GM12891 (cell line): Measurements from ENCODE around the gene EXOC4.
A peak's percentile ranks its signal among the peaks of the same experiment; 100 is the strongest.
"Not testable (repeated sequence)": the region's sequence is repeated elsewhere in the genome, so short reads cannot be mapped to it uniquely, and the experiment has no call there.

Experiments
- DNase-seq: peaks from one replicate; pipeline ENCODE4 v3.0.0; 2011; ENCODE audit warnings: low spot score; ENCODE audit not compliant: insufficient read length
- FAIRE-seq: peaks from 2 replicates; lab custom pipeline; 2011; peaks lifted over from hg19 to GRCh38; lab: Jason Lieb, UNC
- PAX5 ChIP-seq: IDR thresholded peaks from 2 replicates; pipeline ENCODE4 v1.6.1; 2011; ENCODE audit warnings: low read length, moderate library complexity, mild to moderate bottlenecking; ENCODE audit not compliant: insufficient read depth, severe bottlenecking
- POLR2A ChIP-seq: IDR thresholded peaks from 2 replicates; pipeline ENCODE4 v1.6.1; 2011; ENCODE audit warnings: low read depth, low read length, control low read depth
- POLR2AphosphoS5 ChIP-seq: IDR thresholded peaks from 2 replicates; pipeline ENCODE4 v1.6.1; 2011; ENCODE audit warnings: low read depth, low read length, control low read depth
- POU2F2 ChIP-seq: IDR thresholded peaks from 2 replicates; pipeline ENCODE4 v1.6.1; 2011; ENCODE audit warnings: low read depth, mild to moderate bottlenecking, control low read depth, low read length, moderate library complexity
- SPI1 ChIP-seq: IDR thresholded peaks from 2 replicates; pipeline ENCODE4 v1.6.1; 2011; ENCODE audit warnings: low read depth, low read length, control low read depth
- TAF1 ChIP-seq: IDR thresholded peaks from 2 replicates; pipeline ENCODE4 v1.6.1; 2011; ENCODE audit warnings: low read depth, low read length, control low read depth

The EXOC4 gene

DNA sequence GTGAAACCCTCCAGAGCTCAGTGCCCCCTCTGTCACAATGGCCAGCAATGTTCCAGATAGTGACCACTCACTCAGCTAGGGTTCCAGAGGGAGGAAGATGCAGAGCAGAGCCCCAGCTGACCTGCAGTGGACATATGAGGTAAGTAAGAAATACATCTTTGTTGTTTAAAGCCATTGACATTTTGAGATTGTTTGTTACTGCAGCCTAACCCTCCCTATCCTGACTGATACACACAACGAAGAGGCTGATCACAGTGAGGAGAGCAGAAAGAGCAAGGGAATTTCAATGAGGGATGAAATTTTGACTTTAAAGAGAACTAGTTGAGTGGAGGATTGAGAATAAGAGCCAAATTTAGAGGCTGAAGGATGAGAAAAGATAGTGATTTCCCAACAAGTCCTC lies 822.9 kb downstream of the EXOC4 start:
- DNase-seq (no peak), FAIRE-seq (no peak)
- no peak for TF ChIP-seq PAX5
- TF ChIP-seq SPI1: no peak
- no peak for TF ChIP-seq POU2F2
- TF ChIP-seq TAF1: no peak
- no peak for TF ChIP-seq POLR2AphosphoS5
- TF ChIP-seq POLR2A: no peak

DNA sequence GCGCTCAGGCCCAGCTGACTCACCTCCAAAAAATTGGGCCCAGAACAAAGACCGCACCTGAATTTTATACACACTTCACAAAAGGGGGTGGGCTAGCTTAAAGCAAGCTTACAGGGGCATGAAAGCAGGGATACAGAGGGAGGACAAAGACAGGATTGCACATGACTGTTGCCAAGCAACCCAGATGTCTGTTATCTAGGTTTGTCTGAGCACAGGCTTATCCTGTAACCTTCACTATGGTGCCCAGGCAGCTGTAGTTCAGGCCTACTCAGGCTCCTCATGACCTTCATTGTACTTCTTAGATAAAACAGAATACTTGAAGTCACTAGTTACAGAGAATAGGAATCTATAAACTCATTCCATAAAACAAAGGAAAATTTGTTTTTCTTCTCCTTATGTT lies 824.7 kb downstream of the EXOC4 start:
- FAIRE-seq, DNase-seq: not testable (repeated sequence)

DNA sequence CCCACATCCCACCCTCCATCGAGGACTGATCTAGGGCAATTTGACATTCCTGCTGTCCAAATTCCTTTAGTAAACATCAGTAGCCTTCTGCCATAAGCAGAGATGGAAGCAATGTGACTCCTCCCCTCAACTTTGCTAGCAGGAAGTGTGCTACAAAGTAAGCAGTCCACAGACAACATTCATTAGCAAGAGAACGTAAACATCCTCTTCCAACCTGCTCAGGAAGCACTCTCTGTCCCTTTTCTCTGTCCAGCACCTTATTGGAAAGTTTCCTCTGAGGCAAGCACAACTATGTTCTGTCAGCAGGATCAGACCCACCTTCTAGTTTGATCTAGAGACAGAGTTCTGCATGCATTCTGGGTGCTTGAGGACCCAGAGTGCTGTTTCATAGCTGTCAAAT lies 826.1 kb downstream of the EXOC4 start:
- TF ChIP-seq POLR2A: no peak
- no peak for TF ChIP-seq PAX5
- no peak for TF ChIP-seq POU2F2
- FAIRE-seq (no peak), DNase-seq (no peak)

DNA sequence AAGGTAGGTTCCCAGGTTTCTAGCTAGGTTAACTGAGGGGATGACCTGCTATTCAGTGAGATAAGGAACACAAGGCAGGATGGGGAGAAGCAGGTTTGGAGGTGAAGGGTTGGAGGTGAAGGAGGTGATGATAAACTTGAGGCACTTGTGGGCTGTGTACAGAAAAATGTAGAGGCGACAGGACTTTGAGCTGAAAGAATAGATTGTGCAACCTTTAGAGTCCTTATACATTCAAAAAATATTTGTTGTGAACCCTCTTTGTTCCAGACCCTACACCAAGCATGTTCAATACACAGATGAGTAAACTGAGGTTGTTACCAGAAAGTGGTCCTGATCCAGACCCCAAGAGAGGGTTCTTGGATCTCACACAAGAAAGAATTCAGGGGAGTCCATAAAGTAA lies 828.8 kb downstream of the EXOC4 start:
- no peak for TF ChIP-seq POLR2A
- no peak for TF ChIP-seq POLR2AphosphoS5
- TF ChIP-seq SPI1: no peak
- TF ChIP-seq TAF1: no peak
- no peak for TF ChIP-seq PAX5
- TF ChIP-seq POU2F2: no peak
- DNase-seq: no peak
- no peak for FAIRE-seq

DNA sequence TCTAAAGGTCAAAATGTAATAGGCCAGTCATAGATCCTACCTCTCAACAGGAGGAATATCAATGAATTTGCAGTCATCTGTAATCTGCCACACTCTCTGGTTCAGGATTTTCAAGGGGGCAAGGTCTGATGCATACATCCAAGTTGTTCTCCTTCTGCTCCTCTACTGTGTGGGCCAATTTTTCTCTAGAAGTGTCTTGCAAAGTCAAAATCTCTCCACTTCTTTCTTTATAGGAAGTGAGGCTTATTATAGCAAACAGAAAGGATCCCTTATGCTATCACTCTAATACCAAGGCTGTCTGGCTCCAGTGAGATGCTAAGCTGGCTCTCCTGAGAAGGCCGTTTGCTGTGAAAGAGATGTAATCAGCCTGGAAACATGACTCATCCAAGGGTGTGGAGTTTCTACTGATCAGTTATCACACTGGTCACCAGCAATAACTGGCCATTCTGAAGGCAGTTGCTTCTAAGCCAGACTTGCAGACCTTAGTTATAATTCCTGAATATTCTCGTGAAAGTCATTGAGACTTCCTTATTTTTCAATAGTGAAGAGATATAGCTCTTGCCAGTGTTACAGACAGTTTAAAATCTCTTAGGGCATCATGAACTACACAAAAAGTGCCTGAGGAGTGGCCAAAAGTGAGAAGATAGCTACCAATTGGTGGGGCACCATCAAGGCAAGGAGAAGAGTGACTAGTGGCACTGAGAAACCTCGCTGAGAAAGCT lies 831.0 kb downstream of the EXOC4 start:
- FAIRE-seq: no peak

DNA sequence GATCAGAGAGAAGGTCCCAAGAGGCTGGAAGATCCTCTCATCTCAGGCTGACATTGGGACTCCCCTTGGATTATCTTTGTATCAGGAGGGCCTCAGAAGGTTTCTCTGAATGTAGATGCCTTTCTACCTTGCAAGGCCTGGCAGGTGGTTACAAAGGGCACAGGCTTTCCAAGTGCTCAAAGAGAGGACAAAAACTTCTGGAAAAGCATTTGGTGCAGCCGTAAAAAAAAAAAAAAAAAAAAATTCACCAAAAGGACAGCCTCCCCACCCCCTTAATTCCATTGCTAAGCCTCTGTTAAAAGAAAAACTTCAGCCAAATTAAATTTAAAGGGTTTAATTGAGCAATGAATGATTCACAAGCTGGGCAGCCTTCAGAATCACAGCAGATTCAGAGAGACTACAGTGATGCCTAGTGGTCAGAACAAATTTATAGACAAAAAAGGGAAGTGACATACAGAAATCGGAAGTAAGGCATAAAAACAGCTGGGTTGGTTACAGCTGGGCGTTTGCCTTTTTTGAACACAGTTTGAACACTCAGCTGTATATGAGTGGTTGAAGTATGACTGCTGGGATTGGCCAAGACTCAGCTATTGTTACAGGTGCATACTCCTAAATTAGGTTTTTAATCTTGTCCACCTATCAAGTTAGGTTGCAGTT lies 831.7 kb downstream of the EXOC4 start:
- DNase-seq (no peak), FAIRE-seq (peak; percentile 43)
- peak; percentile 91 for TF ChIP-seq SPI1
- no peak for TF ChIP-seq POLR2AphosphoS5

More for the DNA sequence above, 831.0 kb downstream of the EXOC4 start:
- DNase-seq: no peak
- TF ChIP-seq TAF1 (no peak), POU2F2 (no peak), PAX5 (no peak), POLR2AphosphoS5 (no peak), POLR2A (no peak), SPI1 (no peak)

DNA sequence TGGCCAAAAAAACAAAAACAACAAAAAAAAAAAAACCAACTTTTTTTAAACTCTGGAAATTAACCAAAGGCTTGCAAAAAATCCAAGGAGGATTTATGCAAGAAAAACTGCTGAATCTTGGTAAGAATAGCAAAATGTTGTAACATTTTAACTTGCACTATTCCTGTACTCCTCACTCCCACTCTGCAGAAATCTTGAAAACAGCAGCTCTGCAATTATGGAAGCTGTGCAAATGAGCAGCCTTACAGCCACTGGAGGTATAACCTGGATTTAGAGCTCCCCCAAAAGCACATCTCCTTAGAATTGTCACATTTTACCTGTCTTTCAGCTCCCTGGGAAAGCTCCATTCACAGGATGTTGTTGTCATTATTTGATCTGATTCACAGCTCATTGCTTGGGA lies 832.4 kb downstream of the EXOC4 start:
- DNase-seq (no peak), FAIRE-seq (no peak)
- TF ChIP-seq TAF1 (no peak), POLR2AphosphoS5 (no peak), POLR2A (no peak), SPI1 (no peak), PAX5 (no peak), POU2F2 (no peak)

DNA sequence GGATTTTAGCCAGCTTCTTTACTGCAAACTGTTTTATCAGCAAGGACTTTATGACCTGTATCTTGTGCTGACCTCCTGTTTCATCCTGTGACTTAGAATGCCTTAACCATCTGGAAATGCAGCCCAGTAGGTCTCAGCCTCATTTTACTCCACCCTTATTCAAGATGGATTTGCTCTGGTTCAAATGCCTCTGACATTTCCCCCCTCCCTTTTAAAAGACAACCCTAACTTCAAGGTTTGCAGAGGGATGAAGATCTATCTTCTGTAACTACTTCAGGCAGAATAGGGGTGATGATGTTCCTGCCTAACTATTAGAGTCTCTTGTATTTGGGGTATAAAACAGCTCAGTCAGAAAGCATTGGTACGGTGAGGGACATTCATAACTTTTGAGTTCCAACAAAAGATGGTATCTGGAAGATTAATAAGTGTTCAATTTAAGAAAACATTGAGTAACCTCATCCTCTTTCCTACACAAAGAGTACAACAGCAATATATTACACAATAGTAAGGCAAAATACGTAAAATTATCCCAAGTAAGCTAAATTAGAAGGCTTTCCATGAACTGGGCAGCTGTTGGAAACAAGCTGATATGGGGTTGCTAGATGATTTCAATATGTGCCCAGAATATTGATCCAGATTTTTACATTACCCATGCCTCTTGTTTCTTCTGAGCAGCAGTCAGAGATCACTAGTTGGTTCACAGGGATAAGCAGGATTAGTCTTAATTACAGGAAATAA lies 834.3 kb downstream of the EXOC4 start:
- FAIRE-seq: no peak
- DNase-seq: no peak
- TF ChIP-seq POU2F2 (no peak), TAF1 (no peak), PAX5 (no peak)

DNA sequence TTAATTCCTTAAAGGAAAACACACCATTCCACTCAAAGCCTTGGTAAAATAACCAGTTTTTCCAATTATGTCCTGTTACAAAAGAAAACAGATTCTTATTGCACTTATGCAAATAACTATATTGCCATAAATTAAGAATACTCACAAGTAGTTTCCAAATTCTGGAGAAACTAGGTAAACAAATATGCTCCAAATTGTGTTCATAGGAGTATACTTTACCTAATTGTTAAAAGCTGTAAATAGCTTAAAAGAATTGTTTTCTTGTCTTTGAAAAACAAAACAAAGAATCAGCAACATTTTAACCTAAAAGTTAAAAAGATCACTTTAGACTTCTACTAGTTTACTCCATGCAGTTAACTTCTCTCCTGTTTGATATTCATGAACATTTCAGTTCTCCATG lies 835.3 kb downstream of the EXOC4 start:
- FAIRE-seq (no peak), DNase-seq (no peak)
- no peak for TF ChIP-seq POU2F2
- TF ChIP-seq SPI1: no peak

DNA sequence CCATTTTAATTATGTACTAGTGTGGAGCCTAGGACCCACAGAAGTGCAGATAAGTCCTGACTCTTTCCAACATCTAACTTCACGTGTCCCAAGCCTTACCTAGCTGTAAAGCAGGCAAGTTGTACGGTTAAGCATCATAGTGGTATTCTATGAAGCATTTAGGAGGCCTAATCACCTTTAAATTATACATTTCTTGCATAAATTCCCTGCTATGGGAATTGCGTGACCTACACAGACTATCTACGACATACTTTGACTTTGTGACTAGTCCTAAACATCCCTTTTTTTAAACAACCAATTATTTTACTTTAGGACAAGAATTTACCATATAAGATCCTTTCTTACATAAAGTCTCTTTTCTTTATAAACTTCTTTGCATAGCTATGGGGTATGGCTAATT lies 836.6 kb downstream of the EXOC4 start:
- no peak for FAIRE-seq
- no peak for DNase-seq
- TF ChIP-seq SPI1 (no peak), POLR2A (no peak), POLR2AphosphoS5 (no peak), POU2F2 (no peak), TAF1 (no peak), PAX5 (no peak)

DNA sequence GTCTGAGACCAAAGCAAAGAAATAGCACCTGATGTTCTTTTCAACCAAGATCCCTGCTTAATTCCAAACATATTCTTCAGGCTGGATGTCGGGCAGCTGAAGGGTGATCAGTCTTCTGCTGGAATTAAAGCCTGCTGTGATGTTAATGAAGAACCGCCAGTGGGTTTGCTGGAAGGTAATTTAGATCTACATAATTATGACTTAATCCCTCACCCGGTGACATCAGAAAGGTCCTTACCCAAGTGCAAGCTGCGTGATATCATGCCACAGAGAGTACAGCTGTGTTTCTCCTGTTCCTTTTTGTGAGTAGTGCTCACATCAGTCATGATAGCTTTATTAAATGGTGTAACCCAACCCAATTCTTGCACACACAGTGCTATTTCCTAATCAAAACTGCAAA lies 845.2 kb downstream of the EXOC4 start:
- FAIRE-seq (no peak), DNase-seq (no peak)
- no peak for TF ChIP-seq PAX5
- TF ChIP-seq POU2F2: no peak
- no peak for TF ChIP-seq POLR2A
- no peak for TF ChIP-seq SPI1
- no peak for TF ChIP-seq POLR2AphosphoS5
- TF ChIP-seq TAF1: no peak
